ENCODE results near the gene PHKB. TPM values are rescaled to one million over a fixed set of nuclear protein-coding genes. Genes with fewer than 3 reads are reported as not detected.

Gene PHKB
- total RNA-seq, 4 donors from 2014 or later = 110 to 198 (median 168) TPM

GRCh38 chr16:47604306-47604705 lies 143.2 kb downstream of the PHKB start:
- no peak for DNase-seq
- no peak overlapping the region for H3K4me3 ChIP-seq (replicated peaks in 1 of 3)
- intact Hi-C loops (cut with DNase I) = no loop called here
- no peaks in the 10 kb centered on the region for H3K9me3 ChIP-seq
- TF ChIP-seq POLR2A (IDR thresholded peaks at IDR 0.05) (no peak), CTCF (IDR thresholded peaks at IDR 0.05) (no peak)
- no peak overlapping the region for H3K27ac ChIP-seq
- no peaks in the 10 kb centered on the region for H3K4me1 ChIP-seq
- H3K36me3 ChIP-seq = peaks cover 0 to 5% of the 10 kb centered on the region in 2 donors
- no peaks in the 10 kb centered on the region for H3K27me3 ChIP-seq

- H3K4me1 ChIP-seq = no peaks in the 10 kb centered on the region
- H3K9me3 ChIP-seq = no peaks in the 10 kb centered on the region
- no peaks in the 10 kb centered on the region for H3K36me3 ChIP-seq
- DNase-seq = no peak
- H3K27ac ChIP-seq = no peak overlapping the region
- no peak overlapping the region for H3K4me3 ChIP-seq (replicated peaks in 1 of 3)
- no peaks in the 10 kb centered on the region for H3K27me3 ChIP-seq
- 94 to 96% methylated on average over 2 of the region's 2 CpGs for WGBS, 2 donors
- no peak for TF ChIP-seq POLR2A (IDR thresholded peaks at IDR 0.05)
- intact Hi-C loops (cut with DNase I) = no loop called here
Observed at GRCh38 chr16:47611042-47611441, 149.9 kb downstream of the PHKB start.

- Histone ChIP-seq H3K36me3 (no peaks in the 10 kb centered on the region), H3K27ac (no peak overlapping the region)
- intact Hi-C loops (cut with DNase I) = no loop called here
Observed at GRCh38 chr16:47611848-47612493, 150.8 kb downstream of the PHKB start.

GRCh38 chr16:47612711-47613110 lies 151.6 kb downstream of the PHKB start:
- Histone ChIP-seq H3K27me3 (no peaks in the 10 kb centered on the region), H3K36me3 (no peaks in the 10 kb centered on the region), H3K4me1 (no peaks in the 10 kb centered on the region), H3K9me3 (no peaks in the 10 kb centered on the region), H3K4me3 (replicated peaks in 1 of 3) (no peak overlapping the region), H3K27ac (no peak overlapping the region)
- intact Hi-C loops (cut with DNase I) = no loop called here
- TF ChIP-seq CTCF (IDR thresholded peaks at IDR 0.05) (no peak), POLR2A (IDR thresholded peaks at IDR 0.05) (no peak)
- 91 to 95% methylated on average over 2 of the region's 2 CpGs for WGBS, 2 donors
- no peak for DNase-seq

More at GRCh38 chr16:47611848-47612493, 150.8 kb downstream of the PHKB start:
- H3K4me1 ChIP-seq = no peaks in the 10 kb centered on the region
- no peak overlapping the region for H3K4me3 ChIP-seq (replicated peaks in 1 of 3)
- H3K9me3 ChIP-seq = no peaks in the 10 kb centered on the region
- DNase-seq = no peak
- 97 to 98% methylated on average over 4 of the region's 4 CpGs for WGBS, 2 donors
- TF ChIP-seq CTCF (IDR thresholded peaks at IDR 0.05) = no peak
- no peak for TF ChIP-seq POLR2A (IDR thresholded peaks at IDR 0.05)
- no peaks in the 10 kb centered on the region for H3K27me3 ChIP-seq

- intact Hi-C loops (cut with DNase I) = no loop called here
- Histone ChIP-seq H3K36me3 (no peaks in the 10 kb centered on the region), H3K4me3 (replicated peaks in 1 of 3) (no peak overlapping the region), H3K9me3 (no peaks in the 10 kb centered on the region), H3K4me1 (no peaks in the 10 kb centered on the region), H3K27ac (no peak overlapping the region), H3K27me3 (no peaks in the 10 kb centered on the region)
- WGBS, 2 donors = 67 to 77% methylated on average over 1 of the region's 1 CpG
- TF ChIP-seq CTCF (IDR thresholded peaks at IDR 0.05) = no peak
- TF ChIP-seq POLR2A (IDR thresholded peaks at IDR 0.05) = no peak
- no peak for DNase-seq
Observed at GRCh38 chr16:47613251-47613650, 152.1 kb downstream of the PHKB start.

Data from thyroid gland (tissue), 4 donors.